Activated CD8-positive, alpha-beta memory T cell treated with anti-CD3 and anti-CD28 coated beads, Interleukin-2, amount 10 ng/mL, durations not matched to agents 7 days and 5 days (primary cell): ENCODE measurements around the gene CA5B. TPM values are rescaled to one million over a fixed set of nuclear protein-coding genes. Genes with fewer than 3 reads are reported as not detected.
"Not testable (repeated sequence)": the region's sequence is repeated elsewhere in the genome, so short reads cannot be mapped to it uniquely, and the experiment has no call there.

ENCODE experiments used
- ATAC-seq: fragments of 150-1000 bp; cut with Tn5 transposase; one replicate; pipeline ENCODE4 v1.10.0; 2021; ENCODE audit warnings: moderate library complexity
- CTCF ChIA-PET: fragments of 350-600 bp; sonication (Branson Sonifier 250); formaldehyde crosslinking; loops from one replicate; lab custom pipeline; 2021; ENCODE audit warnings: antibody characterized with exemption; lab: Charles Lee
- DNase-seq: peaks from one replicate; pipeline ENCODE4 v3.0.0-alpha.2; 2020
- H3K27ac Mint-ChIP-seq: one replicate; pipeline ENCODE4 v1.8.0; 2021; ENCODE audit warnings: mild to moderate bottlenecking, mixed read lengths
- H3K27me3 Mint-ChIP-seq: one replicate; pipeline ENCODE4 v1.8.0; 2021; ENCODE audit warnings: mixed read lengths
- H3K36me3 Mint-ChIP-seq: one replicate; pipeline ENCODE4 v1.8.0; 2021; ENCODE audit warnings: mild to moderate bottlenecking, mixed read lengths
- H3K4me1 Mint-ChIP-seq: one replicate; pipeline ENCODE4 v1.8.0; 2021; ENCODE audit warnings: mixed read lengths
- H3K4me3 Mint-ChIP-seq: one replicate; pipeline ENCODE4 v1.8.0; 2021; ENCODE audit warnings: mild to moderate bottlenecking, moderate library complexity, mixed read lengths
- H3K9me3 Mint-ChIP-seq: one replicate; pipeline ENCODE4 v1.8.0; 2022; ENCODE audit warnings: low read depth, mixed read lengths
- total RNA-seq, 2 experiments: library from RNA; stranded (reverse); gene quantifications; one replicate each; pipeline ENCODE4 v1.2.3, GENCODE V29; 2021

Gene CA5B
- total RNA-seq, 2 experiments from 2014 or later, result 7.8 to 12.7 TPM

DNA sequence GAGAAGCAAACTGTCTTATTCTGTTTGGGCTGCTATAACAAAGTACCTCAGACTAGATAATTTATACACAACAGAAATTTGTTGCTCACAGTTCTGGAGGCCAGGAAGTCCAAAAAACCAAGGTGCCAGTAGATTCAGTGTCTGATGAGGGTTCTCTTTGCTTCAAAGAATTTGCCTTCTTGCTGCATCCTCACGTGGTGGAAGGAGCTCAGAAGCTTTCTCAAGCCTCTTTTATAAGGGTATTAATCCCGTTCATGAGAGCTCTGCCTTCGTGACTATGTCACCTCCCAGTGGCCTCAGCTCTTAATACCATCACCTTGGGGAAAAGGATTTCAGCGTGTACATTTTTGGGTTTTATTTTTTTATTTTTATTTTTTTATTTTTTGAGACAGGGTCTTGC is 20.1 kb downstream of the CA5B start:
- Mint-ChIP-seq H3K9me3 (no peaks in the 10 kb centered on the region), H3K36me3 (no peaks in the 10 kb centered on the region), H3K4me3 (no peak overlapping the region), H3K27ac (peak overlapping the region; percentile 64), H3K4me1 (peaks cover 29% of the 10 kb centered on the region), H3K27me3 (no peaks in the 10 kb centered on the region)
- DNase-seq (no peak), ATAC-seq (peak; percentile 49)
- CTCF ChIA-PET, result interaction anchor here (1.5 kb wide), 1 partner anchor 9 kb away, joined by 5 read pairs; no protein-coding TSS in a partner anchor

DNA sequence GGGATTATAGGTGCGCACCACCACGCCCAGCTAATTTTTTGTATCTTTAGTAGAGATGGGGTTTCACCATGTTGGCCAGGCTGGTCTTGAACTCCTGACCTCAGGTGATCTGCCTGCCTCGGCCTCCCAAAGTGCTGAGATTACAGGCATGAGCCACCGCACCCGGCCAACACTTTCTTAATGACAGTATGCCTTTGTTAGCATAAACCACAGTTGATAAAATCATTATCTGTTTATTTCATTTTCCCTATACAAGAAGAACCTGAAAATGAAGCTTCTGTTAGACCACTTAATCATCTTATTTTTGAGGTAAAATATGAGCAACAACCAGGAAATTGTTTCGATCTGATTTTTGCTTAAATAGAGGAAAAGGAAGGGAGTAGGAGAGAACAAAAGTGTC is 21.8 kb downstream of the CA5B start:
- H3K4me1 Mint-ChIP-seq, result peaks cover 26% of the 10 kb centered on the region
- not testable (repeated sequence) for ATAC-seq, DNase-seq, H3K4me3 Mint-ChIP-seq, H3K27me3 Mint-ChIP-seq, H3K9me3 Mint-ChIP-seq, H3K36me3 Mint-ChIP-seq
- CTCF ChIA-PET, result interaction anchor here (0.6 kb wide), 1 partner anchor 62 kb away, joined by 4 read pairs; no protein-coding TSS in a partner anchor
- peak overlapping the region; percentile 58 for H3K27ac Mint-ChIP-seq

DNA sequence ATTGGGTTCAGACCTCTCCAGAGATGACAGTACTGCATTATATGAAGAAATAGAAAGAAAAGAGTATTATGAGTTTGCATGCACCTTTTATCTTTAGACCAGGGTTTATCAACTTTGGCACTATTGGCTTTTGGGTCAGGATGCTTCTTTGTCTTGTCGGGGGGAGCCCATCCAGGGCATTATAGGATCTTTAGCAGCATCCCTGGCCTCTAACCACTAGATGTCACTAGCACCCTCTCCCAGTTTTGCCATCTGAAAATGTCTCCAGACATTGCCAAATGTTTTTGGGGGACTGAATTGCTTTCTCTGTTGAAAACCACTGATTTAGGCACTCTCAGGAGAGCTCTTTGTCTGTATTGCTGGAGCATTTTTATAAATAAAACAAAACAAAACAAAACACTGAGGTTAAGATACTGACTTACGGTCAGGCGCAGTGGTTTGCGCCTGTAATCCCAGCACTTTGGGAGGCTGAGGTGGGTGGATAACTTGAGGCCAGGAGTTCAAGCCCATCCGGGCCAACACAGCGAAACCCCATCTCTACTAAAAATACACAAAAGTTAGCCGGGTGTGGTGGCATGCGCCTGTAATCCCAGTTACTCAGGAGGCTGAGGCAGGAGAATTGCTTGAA is 23.6 kb downstream of the CA5B start:
- ATAC-seq (peak; percentile 68), DNase-seq (peak; percentile 44)
- no peaks in the 10 kb centered on the region for H3K27me3 Mint-ChIP-seq
- H3K27ac Mint-ChIP-seq, result peak overlapping the region; percentile 56
- no peak overlapping the region for H3K4me3 Mint-ChIP-seq
- H3K36me3 Mint-ChIP-seq, result peaks cover 3% of the 10 kb centered on the region
- peaks cover 26% of the 10 kb centered on the region for H3K4me1 Mint-ChIP-seq
- CTCF ChIA-PET, result no interaction called here
- no peaks in the 10 kb centered on the region for H3K9me3 Mint-ChIP-seq

DNA sequence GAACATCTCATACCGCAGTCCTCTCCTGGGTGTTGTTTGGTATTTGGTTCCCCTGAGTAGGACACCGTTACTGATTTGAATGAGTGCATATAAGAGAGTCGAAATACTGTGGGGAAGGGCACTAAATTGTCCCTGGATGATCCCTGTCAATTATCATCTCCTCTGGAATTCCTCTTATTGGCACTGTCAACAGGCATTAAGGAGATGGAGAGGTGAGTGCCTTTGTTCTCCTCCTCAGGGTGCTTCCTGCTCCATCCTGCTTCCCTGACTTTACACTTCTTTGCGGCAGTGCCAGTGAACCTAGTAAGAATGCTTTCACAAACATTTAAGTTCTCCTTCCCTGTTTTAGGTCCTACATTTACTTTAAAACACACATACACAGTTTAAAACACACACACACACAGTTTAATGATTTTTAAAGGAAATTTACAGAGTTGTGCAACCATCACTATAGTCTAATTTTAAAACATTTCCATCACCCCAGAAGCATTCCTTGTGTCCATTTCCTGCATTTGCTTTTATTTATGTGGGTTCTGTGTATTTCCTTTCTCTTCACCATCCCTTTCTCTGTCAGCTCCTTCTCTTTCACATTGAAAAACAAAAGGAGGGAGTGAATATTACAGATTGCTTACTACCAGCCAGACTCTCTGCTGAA is 31.4 kb downstream of the CA5B start:
- CTCF ChIA-PET, result no interaction called here
- Mint-ChIP-seq H3K9me3 (no peaks in the 10 kb centered on the region), H3K27me3 (no peaks in the 10 kb centered on the region), H3K27ac (no peak overlapping the region), H3K4me3 (no peak overlapping the region), H3K4me1 (peaks cover 2% of the 10 kb centered on the region), H3K36me3 (peaks cover 9% of the 10 kb centered on the region)
- ATAC-seq (no peak), DNase-seq (no peak)

DNA sequence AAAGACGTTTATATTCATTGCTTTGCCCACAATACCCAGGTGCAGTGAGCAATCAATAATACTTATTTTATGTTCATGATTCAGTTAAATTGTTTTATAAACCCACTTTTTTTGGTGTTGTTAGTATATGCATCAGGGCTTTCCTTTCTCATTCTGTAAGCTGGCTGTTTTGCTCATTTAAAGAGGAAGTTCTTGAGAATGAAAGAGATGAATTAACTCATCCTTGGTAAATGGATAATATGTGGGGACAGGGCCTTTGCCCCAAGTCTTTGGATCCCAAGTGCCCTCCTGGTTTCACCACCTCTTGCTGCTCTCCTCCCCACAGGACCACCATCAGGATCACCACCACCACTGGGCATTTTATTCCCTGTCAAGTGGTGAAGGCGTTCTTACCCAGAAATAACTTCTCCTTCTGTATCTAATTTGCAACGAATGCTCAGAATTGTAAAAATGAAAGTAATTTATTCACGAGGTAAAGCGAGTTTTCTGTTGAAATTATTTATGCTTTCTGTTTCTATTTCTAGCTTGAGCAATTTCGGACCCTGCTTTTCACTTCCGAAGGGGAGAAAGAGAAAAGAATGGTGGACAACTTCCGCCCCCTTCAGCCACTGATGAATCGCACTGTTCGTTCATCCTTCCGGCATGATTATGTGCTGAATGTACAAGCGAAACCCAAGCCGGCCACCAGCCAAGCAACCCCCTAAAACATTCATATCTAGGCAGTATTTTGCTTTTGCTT is 44.1 kb downstream of the CA5B start:
- peak overlapping the region; percentile 84 for H3K4me3 Mint-ChIP-seq
- DNase-seq, result peak; percentile 62
- no peaks in the 10 kb centered on the region for H3K9me3 Mint-ChIP-seq
- peaks cover 17% of the 10 kb centered on the region for H3K4me1 Mint-ChIP-seq
- peaks cover 16% of the 10 kb centered on the region for H3K36me3 Mint-ChIP-seq
- no peaks in the 10 kb centered on the region for H3K27me3 Mint-ChIP-seq
- ATAC-seq, result peak; percentile 88
- CTCF ChIA-PET, result interaction anchor here (1.2 to 1.5 kb wide), 2 partner anchors 8 to 9 kb away, joined by 4 to 5 read pairs; partner anchors contain the start of gene ZRSR2
- peak overlapping the region; percentile 98 for H3K27ac Mint-ChIP-seq

DNA sequence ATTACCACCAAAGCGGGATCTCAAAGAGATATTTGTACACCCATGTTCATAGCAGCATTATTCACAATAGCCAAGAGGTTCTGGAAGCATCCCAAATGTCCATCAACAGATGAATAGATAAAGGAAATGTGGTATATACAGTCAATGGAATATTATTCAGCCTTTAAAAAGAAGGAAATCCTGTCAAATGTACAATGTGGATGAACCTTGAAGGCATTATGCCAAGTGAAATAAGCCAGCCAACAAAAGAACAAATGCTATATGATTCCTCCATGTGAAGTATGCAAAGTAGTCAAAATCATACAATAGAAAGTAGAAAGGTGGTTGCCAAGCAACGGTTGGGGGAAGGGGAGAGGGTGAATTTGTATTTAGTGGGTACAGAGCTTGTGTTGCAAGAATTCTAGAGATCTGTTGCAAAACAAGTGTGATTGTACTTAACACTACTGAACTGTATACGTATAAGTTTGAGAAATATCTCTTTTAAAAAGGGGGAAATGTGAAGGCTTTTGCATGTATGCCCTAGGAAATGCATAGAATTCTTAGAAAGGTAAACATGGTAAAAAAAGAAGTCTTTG is 47.2 kb downstream of the CA5B start:
- no peak for DNase-seq
- ATAC-seq, result no peak
- CTCF ChIA-PET, result no interaction called here
- Mint-ChIP-seq H3K9me3 (no peaks in the 10 kb centered on the region), H3K4me1 (peaks cover 18% of the 10 kb centered on the region), H3K4me3 (no peak overlapping the region), H3K27ac (no peak overlapping the region), H3K27me3 (no peaks in the 10 kb centered on the region), H3K36me3 (peaks cover 16% of the 10 kb centered on the region)

DNA sequence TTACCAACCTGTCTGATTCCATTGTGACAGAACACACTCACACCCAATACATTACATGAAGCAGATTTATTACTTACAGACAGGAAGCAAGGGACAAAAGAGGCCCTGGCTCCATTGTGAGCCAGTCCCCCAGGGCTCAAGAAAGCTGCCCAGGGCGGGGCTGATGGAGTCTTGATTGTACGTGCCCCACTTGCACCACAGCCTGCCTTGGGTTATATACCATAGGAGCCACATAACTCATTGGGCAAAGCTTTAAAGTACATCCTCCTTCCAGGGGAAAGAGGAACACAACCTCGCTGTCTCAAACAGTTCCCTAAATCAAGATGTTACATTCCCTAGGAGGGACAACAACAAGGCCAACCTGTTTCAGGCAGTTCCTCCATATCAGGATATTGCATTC is 48.8 kb downstream of the CA5B start:
- no peaks in the 10 kb centered on the region for H3K27me3 Mint-ChIP-seq
- H3K36me3 Mint-ChIP-seq, result peaks cover 14% of the 10 kb centered on the region
- no peak overlapping the region for H3K4me3 Mint-ChIP-seq
- CTCF ChIA-PET, result no interaction called here
- DNase-seq (no peak), ATAC-seq (no peak)
- no peaks in the 10 kb centered on the region for H3K9me3 Mint-ChIP-seq
- no peak overlapping the region for H3K27ac Mint-ChIP-seq
- H3K4me1 Mint-ChIP-seq, result peaks cover 13% of the 10 kb centered on the region

DNA sequence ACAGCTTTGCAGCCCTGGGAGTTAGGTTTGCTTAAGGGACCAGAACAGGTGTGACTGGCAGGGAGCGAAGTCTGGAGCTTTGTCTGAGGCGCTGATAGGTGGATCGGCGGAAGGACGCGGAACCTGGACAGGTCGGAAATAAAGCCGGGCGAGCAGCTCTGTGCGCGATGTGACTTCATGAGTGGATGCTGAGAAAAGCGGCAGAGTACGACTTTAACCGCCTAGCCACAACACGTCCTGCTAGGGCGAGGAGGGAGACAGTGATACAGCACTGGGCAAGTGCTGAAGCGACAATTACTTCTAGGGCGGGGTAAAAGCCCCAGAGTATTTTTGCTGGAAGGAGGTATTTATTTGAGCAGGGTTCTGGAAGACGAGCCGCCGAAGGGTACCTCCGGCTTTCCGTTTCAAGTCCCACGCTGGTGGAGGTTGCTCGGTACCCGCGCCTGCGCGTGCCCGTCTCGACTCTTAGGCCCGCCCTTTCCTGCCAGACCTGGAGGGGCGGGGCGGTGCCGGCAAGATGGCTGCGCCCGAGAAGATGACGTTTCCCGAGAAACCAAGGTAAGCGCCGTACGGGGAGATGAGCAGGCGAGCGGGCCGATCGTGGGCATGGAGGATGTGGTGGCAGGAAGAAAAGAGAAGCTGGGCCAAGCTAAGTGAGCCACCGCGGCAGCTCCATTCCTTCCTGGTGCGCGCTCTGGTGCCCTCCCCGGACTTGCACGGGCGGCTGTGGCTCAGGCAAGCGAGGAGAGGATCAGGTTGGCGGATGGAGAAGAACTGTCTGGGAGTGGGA is 52.1 kb downstream of the CA5B start, which contains the start of gene ZRSR2:
Gene ZRSR2 (plus strand): TSS at position 506 of the 790 bp plus-strand sequence. CDS start 12 bp downstream, at position 518.
- Mint-ChIP-seq H3K27ac (no peak within 1 kb of the TSS), H3K4me3 (no peak within 1 kb of the TSS), H3K4me1 (peaks cover 30% of the 10 kb centered on the region), H3K27me3 (no peaks in the 10 kb centered on the region), H3K36me3 (peaks cover 12% of the 10 kb centered on the region), H3K9me3 (no peaks in the 10 kb centered on the region)
- CTCF ChIA-PET, result interaction anchor here (0.8 to 2.9 kb wide), 4 partner anchors 8 to 103 kb away, joined by 4 to 9 read pairs (median 5); partner anchors contain the start of gene CA5B
- DNase-seq (peak; percentile 92), ATAC-seq (peak; percentile 92)

DNA sequence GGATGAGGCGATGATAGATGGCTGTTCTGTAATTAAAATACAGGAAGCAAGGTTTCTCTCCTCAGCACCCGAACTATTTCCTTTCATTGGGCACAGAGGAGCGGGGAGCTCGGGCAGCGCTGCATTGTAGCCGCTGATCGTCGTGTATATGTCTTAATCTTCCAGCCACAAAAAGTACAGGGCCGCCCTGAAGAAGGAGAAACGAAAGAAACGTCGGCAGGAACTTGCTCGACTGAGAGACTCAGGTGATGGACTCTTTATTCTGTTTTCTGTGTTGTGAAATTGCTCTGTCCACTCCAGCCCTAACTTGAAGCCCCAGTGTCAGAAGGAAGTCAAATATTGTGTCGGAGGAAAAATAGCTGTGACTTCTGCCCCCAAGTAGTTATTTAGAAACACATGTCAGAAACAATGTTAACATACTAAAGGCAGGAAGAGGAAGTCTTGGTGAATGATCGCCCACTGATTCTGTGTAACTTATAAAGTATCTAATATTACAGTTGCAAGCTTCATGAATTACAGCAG is 52.8 kb downstream of the CA5B start:
- peak; percentile 24 for ATAC-seq
- H3K27me3 Mint-ChIP-seq, result no peaks in the 10 kb centered on the region
- CTCF ChIA-PET, result interaction anchor here (1.7 to 2.9 kb wide), 2 partner anchors 9 to 52 kb away, joined by 5 to 9 read pairs; partner anchors contain the start of gene CA5B
- H3K4me3 Mint-ChIP-seq, result no peak overlapping the region
- H3K27ac Mint-ChIP-seq, result no peak overlapping the region
- no peak for DNase-seq
- H3K9me3 Mint-ChIP-seq, result no peaks in the 10 kb centered on the region
- H3K36me3 Mint-ChIP-seq, result peaks cover 11% of the 10 kb centered on the region
- peaks cover 31% of the 10 kb centered on the region for H3K4me1 Mint-ChIP-seq

DNA sequence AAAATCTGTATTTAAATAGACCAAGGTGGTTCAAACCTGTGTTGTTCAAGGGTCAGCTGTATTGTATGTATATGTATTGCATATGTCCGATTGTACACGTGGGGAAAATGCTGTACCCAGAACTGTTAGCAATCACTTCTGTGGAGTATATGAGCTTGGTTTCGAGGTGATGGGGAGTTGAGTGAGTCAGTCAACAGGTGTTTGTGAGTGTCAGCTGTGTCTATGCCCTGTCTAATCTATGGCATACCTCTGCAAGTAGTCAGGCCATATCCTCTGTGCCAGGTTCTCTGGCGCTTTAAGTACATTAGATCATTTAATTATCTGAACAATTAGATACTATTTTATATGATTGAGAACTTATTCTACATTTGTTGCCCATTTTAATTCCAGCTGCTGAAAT is 59.6 kb downstream of the CA5B start:
- ATAC-seq (no peak), DNase-seq (no peak)
- Mint-ChIP-seq H3K4me1 (peaks cover 40% of the 10 kb centered on the region), H3K36me3 (peaks cover 28% of the 10 kb centered on the region), H3K27ac (no peak overlapping the region), H3K4me3 (no peak overlapping the region), H3K9me3 (no peaks in the 10 kb centered on the region), H3K27me3 (no peaks in the 10 kb centered on the region)
- CTCF ChIA-PET, result no interaction called here

DNA sequence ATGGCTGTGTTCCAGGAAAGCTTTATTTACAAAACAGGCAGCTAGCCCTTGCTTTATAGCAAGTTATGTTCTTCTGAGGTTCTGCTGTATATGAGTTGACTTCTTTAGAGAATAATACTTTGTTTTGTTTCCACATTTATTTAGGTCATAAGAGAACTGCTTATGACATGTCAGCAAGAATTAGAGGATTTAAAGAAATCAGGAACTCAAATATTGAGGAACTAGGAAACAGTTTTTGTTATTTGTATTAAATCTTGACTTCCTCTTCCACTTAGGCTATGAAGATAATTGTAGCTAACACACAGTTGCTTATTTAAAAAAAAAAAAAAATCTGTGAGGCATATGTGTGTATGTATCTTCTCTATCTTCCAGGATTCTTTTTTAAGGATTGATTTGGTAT is 66.5 kb downstream of the CA5B start:
- peaks cover 22% of the 10 kb centered on the region for H3K36me3 Mint-ChIP-seq
- peaks cover 1% of the 10 kb centered on the region for H3K4me1 Mint-ChIP-seq
- H3K4me3 Mint-ChIP-seq, result no peak overlapping the region
- no peaks in the 10 kb centered on the region for H3K9me3 Mint-ChIP-seq
- DNase-seq (no peak), ATAC-seq (no peak)
- no peak overlapping the region for H3K27ac Mint-ChIP-seq
- no peaks in the 10 kb centered on the region for H3K27me3 Mint-ChIP-seq
- CTCF ChIA-PET, result no interaction called here

DNA sequence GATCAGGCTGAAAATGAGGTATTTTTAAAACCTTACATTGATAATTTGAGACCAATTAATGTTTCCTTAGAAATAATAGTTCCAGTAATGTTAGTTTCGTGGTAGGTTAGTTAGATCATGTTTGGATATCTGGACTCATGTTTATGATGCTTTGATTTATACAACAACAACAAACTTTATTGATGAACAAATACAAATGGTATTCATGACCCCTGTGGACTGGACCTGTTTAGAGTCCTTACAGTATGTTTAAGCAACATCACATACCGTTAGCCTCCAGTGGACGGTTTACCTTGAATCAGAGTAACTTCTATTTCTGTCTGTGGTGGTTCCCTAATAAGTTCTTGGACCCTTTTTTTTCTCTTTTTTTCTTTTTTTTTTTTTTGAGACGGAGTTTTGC is 70.2 kb downstream of the CA5B start:
- CTCF ChIA-PET, result no interaction called here
- no peaks in the 10 kb centered on the region for H3K9me3 Mint-ChIP-seq
- DNase-seq, result no peak
- no peaks in the 10 kb centered on the region for H3K27me3 Mint-ChIP-seq
- H3K27ac Mint-ChIP-seq, result no peak overlapping the region
- peaks cover 7% of the 10 kb centered on the region for H3K4me1 Mint-ChIP-seq
- H3K36me3 Mint-ChIP-seq, result peaks cover 34% of the 10 kb centered on the region
- H3K4me3 Mint-ChIP-seq, result no peak overlapping the region
- ATAC-seq, result no peak
